ENCODE measurements around the gene TAS1R3. TPM values are rescaled to one million over a fixed set of nuclear protein-coding genes. Genes with fewer than 3 reads are reported as not detected.

TAS1R3 gene
- total RNA-seq, 1 donor from 2014 or later: 1.3 TPM

DNA sequence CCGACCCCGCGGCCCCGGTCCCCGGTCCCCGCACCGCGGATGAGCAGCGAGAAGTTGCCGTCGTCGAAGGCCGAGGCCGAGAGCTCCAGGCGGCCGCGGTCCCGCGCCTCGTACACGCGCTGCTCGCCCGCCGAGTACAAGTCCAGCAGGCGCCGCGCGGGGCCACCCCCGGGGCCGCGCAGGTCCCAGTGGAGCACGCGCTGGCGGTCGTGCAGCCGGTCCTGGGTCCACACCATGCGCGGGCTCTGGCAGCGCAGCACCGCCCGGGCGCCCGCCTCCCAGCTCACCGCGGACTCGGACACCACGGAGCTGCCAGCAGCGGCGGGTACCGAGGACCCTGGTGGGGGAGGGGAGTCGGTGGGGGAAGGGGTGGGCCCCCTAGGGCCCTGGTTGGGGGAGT, 24.3 kb downstream of the TAS1R3 start:
- Mint-ChIP-seq H3K4me3 (ENCODE audit: unreplicated experiment) (no peak overlapping the region), H3K27ac (ENCODE audit: unreplicated experiment) (no peak overlapping the region), H3K9me3 (ENCODE audit: unreplicated experiment) (peaks cover 3% of the 10 kb centered on the region), H3K27me3 (ENCODE audit: unreplicated experiment) (peaks cover 12% of the 10 kb centered on the region), H3K36me3 (ENCODE audit: unreplicated experiment) (no peaks in the 10 kb centered on the region), H3K4me1 (ENCODE audit: low read depth, unreplicated experiment) (peaks cover 11% of the 10 kb centered on the region)
- TF ChIP-seq, protein P1, sequence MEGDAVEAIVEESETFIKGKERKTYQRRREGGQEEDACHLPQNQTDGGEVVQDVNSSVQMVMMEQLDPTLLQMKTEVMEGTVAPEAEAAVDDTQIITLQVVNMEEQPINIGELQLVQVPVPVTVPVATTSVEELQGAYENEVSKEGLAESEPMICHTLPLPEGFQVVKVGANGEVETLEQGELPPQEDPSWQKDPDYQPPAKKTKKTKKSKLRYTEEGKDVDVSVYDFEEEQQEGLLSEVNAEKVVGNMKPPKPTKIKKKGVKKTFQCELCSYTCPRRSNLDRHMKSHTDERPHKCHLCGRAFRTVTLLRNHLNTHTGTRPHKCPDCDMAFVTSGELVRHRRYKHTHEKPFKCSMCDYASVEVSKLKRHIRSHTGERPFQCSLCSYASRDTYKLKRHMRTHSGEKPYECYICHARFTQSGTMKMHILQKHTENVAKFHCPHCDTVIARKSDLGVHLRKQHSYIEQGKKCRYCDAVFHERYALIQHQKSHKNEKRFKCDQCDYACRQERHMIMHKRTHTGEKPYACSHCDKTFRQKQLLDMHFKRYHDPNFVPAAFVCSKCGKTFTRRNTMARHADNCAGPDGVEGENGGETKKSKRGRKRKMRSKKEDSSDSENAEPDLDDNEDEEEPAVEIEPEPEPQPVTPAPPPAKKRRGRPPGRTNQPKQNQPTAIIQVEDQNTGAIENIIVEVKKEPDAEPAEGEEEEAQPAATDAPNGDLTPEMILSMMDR (IDR thresholded peaks at IDR 0.05; ENCODE audit: partially characterized antibody, unreplicated experiment): no peak
- peak; percentile 49 for DNase-seq

DNA sequence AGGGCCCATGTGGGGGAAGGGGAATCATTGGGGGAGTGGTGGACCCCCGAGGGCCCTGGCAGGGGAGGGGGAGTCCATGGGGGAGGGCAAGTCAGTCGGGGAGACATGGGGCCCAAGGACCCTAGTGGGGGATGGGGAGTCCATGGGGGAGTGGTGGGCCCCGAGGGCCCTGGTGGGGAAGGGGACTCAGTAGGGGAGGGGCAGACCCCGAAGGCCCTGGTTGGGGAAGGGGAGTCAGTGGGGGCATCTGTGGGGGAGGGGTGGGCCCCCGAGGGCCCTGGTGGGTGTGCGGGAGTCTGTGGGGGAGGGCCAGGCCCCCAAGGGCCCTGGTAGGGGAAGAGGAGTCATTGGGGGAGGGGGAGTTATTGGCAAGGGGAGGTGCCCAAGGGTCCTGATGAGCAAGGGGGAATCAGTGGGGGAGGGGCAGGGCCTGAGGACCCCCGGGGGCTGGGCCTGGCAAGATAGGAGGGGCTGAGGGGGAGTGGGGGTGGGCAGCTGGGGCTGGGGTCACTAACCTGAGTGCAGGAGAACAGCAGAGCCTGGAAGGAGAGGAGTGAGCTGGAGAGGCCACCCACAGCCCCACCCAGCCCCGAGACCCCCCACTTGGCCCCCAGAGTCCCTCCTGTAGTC, 25.2 kb downstream of the TAS1R3 start:
- TF ChIP-seq, protein P1 (IDR thresholded peaks at IDR 0.05; ENCODE audit: partially characterized antibody, unreplicated experiment): no peak
- peaks cover 16% of the 10 kb centered on the region for H3K4me1 Mint-ChIP-seq (ENCODE audit: low read depth, unreplicated experiment)
- peaks cover 5% of the 10 kb centered on the region for H3K9me3 Mint-ChIP-seq (ENCODE audit: unreplicated experiment)
- H3K4me3 Mint-ChIP-seq (ENCODE audit: unreplicated experiment): no peak overlapping the region
- H3K27ac Mint-ChIP-seq (ENCODE audit: unreplicated experiment): no peak overlapping the region
- DNase-seq: peak; percentile 17
- no peaks in the 10 kb centered on the region for H3K36me3 Mint-ChIP-seq (ENCODE audit: unreplicated experiment)
- H3K27me3 Mint-ChIP-seq (ENCODE audit: unreplicated experiment): peaks cover 16% of the 10 kb centered on the region

DNA sequence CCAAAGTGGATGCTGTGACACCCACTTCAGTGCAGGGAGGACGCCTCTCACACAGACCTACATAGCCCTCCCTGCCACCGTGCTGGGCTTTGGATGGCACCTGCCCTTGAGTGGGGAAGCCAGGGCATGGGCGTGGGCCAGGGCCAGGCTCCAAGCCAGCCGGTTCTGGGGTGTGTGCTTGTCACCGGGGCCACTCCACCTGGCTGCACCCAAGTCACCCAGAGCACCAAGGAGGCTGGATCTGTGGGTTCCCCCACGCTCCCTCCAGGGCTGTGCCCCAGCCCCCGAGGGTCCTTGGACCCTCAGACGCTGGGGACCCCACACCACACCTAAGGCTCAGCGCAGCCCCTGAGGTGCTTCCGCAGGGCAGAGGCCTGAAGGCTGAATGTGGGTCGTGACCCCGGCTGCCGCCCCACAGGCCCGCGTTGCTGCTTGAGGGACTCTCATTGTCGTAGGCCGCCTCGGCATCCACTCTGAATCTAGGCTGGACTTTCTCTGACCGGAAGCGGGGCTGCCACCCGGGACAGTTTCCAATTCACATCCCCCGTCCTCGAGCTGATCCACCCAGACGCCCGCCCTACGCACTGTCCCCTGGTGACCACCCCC, 25.8 kb downstream of the TAS1R3 start:
- TF ChIP-seq, protein P1 (IDR thresholded peaks at IDR 0.05; ENCODE audit: partially characterized antibody, unreplicated experiment): no peak
- H3K4me1 Mint-ChIP-seq (ENCODE audit: low read depth, unreplicated experiment): peaks cover 16% of the 10 kb centered on the region
- H3K27me3 Mint-ChIP-seq (ENCODE audit: unreplicated experiment): peaks cover 16% of the 10 kb centered on the region
- H3K27ac Mint-ChIP-seq (ENCODE audit: unreplicated experiment): no peak overlapping the region
- no peaks in the 10 kb centered on the region for H3K36me3 Mint-ChIP-seq (ENCODE audit: unreplicated experiment)
- DNase-seq: peak; percentile 30
- no peak overlapping the region for H3K4me3 Mint-ChIP-seq (ENCODE audit: unreplicated experiment)
- peaks cover 5% of the 10 kb centered on the region for H3K9me3 Mint-ChIP-seq (ENCODE audit: unreplicated experiment)

DNA sequence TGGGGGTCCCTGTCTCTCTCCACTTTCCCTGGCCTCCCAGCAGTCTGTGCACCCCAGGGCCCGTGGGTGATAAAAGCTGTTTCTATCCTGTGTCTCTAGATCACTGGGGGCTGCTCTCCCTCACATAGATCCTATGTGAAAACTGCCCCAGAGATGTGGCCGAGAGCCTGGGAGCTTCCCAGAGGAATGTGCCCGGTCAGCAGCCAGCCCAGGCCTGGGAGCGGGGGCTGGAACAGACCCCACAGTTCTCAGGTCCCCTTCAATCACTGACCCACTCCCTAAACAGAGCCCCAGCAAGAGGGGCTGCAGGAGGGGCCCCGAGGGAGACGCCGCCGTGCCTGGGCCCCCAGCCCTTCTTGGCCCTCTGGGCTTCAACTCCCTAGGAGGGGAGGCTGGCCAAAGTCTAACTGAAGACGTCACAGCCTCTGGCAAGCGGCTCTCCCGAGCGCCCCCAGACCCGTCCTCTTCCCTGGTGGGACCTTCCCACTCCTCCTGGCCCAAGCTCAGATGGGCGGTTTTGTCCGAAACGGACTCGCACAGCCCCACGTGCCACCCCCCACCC, 26.9 kb downstream of the TAS1R3 start:
- Mint-ChIP-seq H3K9me3 (ENCODE audit: unreplicated experiment) (peaks cover 2% of the 10 kb centered on the region), H3K27ac (ENCODE audit: unreplicated experiment) (no peak overlapping the region), H3K36me3 (ENCODE audit: unreplicated experiment) (no peaks in the 10 kb centered on the region), H3K27me3 (ENCODE audit: unreplicated experiment) (peaks cover 8% of the 10 kb centered on the region), H3K4me1 (ENCODE audit: low read depth, unreplicated experiment) (peaks cover 11% of the 10 kb centered on the region), H3K4me3 (ENCODE audit: unreplicated experiment) (peak overlapping the region; percentile 11)
- TF ChIP-seq, protein P1 (IDR thresholded peaks at IDR 0.05; ENCODE audit: partially characterized antibody, unreplicated experiment): no peak
- DNase-seq: peak; percentile 21
